Measurements from ENCODE around the gene ROR2.

The ROR2 gene

DNA sequence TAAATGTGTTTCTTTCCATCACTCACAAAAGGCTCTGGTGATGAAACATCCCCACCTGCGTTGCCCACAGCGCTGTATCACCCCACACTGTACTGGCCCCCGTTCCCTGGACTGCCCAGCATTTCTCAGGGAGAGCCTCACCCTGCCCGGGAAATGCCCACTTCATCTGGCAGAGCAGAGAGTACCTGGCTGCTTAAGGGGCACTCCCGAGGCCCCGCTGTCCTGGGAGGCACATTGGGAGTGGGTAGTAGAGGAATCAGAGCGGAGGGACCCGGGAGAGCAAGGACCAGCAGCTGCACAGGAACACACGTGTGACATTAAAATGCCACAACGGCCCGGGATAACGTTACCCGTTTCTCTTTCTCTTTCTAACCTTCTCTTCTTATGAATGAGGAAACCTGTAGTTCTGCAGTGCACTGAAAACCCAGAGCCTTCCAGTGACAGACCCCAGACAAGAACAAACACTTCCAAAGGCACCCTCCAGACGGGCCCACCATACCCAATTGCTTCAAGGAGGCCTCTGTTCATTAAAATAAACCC lies 110.0 kb downstream of the ROR2 start:
- Histone ChIP-seq H3K4me1 (ENCODE audit: control insufficient read depth, insufficient read depth, low read length) (peaks cover 12% of the 10 kb centered on the region), H3K9me3 (ENCODE audit: control insufficient read depth, insufficient read depth, low read length) (no peaks in the 10 kb centered on the region), H3K9ac (ENCODE audit: low read depth, low read length) (no peak overlapping the region), H3K4me3 (ENCODE audit: low read depth, low read length) (no peak overlapping the region), H3K27me3 (ENCODE audit: control insufficient read depth, insufficient read depth, low read length) (no peaks in the 10 kb centered on the region), H3K27ac (ENCODE audit: low read depth, low read length) (no peak overlapping the region), H3K36me3 (ENCODE audit: control insufficient read depth, insufficient read depth, low read length) (no peaks in the 10 kb centered on the region)

DNA sequence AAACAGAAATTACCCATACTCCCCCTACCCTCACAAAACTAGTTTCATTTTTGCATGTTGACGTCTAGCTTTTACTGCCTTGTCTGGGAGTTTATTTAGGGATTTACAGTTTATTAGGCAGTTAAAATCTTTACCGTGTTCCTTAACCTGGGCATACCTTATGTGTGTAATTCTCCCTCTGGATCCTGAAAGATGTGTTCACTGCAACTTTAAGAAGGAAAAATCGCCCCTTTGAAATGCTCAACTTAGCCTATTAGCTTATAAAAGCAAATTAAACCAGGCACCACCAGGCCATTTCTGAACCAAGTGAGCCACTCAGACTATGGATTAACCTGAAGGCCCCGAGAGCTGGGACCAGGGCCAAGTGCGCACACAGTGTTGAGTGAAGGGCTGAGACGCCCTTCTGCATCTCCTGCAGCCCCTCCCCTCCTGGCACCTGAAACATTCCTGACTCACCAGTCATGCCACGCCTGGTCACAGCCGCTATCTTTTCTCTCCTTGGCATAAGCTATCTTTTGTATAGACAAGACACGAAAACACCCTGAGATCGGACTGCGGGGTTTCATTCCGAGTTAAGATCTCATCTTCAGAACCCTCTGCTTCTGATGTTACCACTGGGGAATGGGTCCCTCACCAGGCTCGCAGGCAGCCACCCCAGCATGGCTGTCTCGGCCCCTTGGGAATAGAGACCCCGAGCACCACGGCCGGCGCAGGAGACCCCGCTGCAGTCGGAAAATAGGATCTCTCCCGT lies 111.9 kb downstream of the ROR2 start:
- H3K4me3 ChIP-seq (ENCODE audit: low read depth, low read length) = no peak overlapping the region

DNA sequence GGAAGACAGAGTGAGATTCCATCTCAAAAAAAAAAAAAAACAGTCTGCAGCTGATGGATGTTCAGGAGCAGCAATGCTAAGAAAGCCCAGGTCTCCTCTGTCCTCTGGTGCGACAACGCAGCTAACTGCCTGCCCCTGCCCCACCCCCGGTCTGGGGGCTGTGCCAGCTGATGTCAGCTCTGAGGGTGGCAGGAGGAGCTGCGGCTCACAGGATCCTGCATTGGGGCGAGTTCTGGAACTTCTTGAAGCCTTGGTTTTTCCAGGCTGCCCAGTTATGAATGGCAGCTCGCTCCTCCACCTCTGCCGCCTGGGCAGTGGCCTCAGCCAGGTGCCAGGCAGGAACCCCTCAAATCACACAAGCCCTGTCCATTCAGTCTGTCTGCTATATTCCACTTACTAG lies 113.5 kb downstream of the ROR2 start:
- Histone ChIP-seq H3K36me3 (ENCODE audit: control insufficient read depth, insufficient read depth, low read length) (no peaks in the 10 kb centered on the region), H3K4me3 (ENCODE audit: low read depth, low read length) (no peak overlapping the region), H3K27ac (ENCODE audit: low read depth, low read length) (no peak overlapping the region), H3K9ac (ENCODE audit: low read depth, low read length) (no peak overlapping the region), H3K4me1 (ENCODE audit: control insufficient read depth, insufficient read depth, low read length) (no peaks in the 10 kb centered on the region), H3K9me3 (ENCODE audit: control insufficient read depth, insufficient read depth, low read length) (no peaks in the 10 kb centered on the region), H3K27me3 (ENCODE audit: control insufficient read depth, insufficient read depth, low read length) (no peaks in the 10 kb centered on the region)

More for the DNA sequence above, 111.9 kb downstream of the ROR2 start:
- Histone ChIP-seq H3K27ac (ENCODE audit: low read depth, low read length) (no peak overlapping the region), H3K9me3 (ENCODE audit: control insufficient read depth, insufficient read depth, low read length) (no peaks in the 10 kb centered on the region), H3K9ac (ENCODE audit: low read depth, low read length) (no peak overlapping the region), H3K4me1 (ENCODE audit: control insufficient read depth, insufficient read depth, low read length) (peaks cover 3% of the 10 kb centered on the region), H3K27me3 (ENCODE audit: control insufficient read depth, insufficient read depth, low read length) (no peaks in the 10 kb centered on the region), H3K36me3 (ENCODE audit: control insufficient read depth, insufficient read depth, low read length) (no peaks in the 10 kb centered on the region)

GRCh38 chr9:91835632-91836031 lies 114.4 kb downstream of the ROR2 start:
- no peaks in the 10 kb centered on the region for H3K4me1 ChIP-seq (ENCODE audit: control insufficient read depth, insufficient read depth, low read length)
- H3K27ac ChIP-seq (ENCODE audit: low read depth, low read length) = no peak overlapping the region
- no peaks in the 10 kb centered on the region for H3K36me3 ChIP-seq (ENCODE audit: control insufficient read depth, insufficient read depth, low read length)
- no peak overlapping the region for H3K9ac ChIP-seq (ENCODE audit: low read depth, low read length)
- H3K4me3 ChIP-seq (ENCODE audit: low read depth, low read length) = no peak overlapping the region
- H3K27me3 ChIP-seq (ENCODE audit: control insufficient read depth, insufficient read depth, low read length) = no peaks in the 10 kb centered on the region
- H3K9me3 ChIP-seq (ENCODE audit: control insufficient read depth, insufficient read depth, low read length) = no peaks in the 10 kb centered on the region

- H3K36me3 ChIP-seq (ENCODE audit: control insufficient read depth, insufficient read depth, low read length) = no peaks in the 10 kb centered on the region
- no peak overlapping the region for H3K4me3 ChIP-seq (ENCODE audit: low read depth, low read length)
- H3K9me3 ChIP-seq (ENCODE audit: control insufficient read depth, insufficient read depth, low read length) = no peaks in the 10 kb centered on the region
- H3K27me3 ChIP-seq (ENCODE audit: control insufficient read depth, insufficient read depth, low read length) = no peaks in the 10 kb centered on the region
- H3K9ac ChIP-seq (ENCODE audit: low read depth, low read length) = no peak overlapping the region
- H3K27ac ChIP-seq (ENCODE audit: low read depth, low read length) = no peak overlapping the region
- no peaks in the 10 kb centered on the region for H3K4me1 ChIP-seq (ENCODE audit: control insufficient read depth, insufficient read depth, low read length)
Observed at GRCh38 chr9:91835216-91835615, 114.8 kb downstream of the ROR2 start.

DNA sequence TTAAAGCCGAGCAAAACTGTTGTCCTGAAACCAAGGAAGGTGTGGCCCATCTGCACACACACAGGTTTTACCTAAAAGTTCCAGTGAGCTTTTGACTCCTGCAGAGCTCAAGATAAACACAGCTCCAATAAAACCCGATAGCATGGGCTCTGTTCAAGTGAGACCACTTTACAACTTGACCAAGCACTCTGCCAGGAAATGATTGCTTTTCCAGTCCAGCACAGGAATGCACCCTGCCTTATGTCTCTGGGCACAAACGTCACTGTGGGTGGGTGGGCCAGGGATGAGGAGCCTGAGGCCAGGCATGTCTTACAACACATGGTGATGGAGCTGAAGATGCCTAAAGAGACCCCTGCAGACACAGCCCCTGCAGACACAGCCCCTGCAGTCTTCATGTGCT lies 115.3 kb downstream of the ROR2 start:
- Histone ChIP-seq H3K9me3 (ENCODE audit: control insufficient read depth, insufficient read depth, low read length) (no peaks in the 10 kb centered on the region), H3K4me1 (ENCODE audit: control insufficient read depth, insufficient read depth, low read length) (no peaks in the 10 kb centered on the region), H3K27ac (ENCODE audit: low read depth, low read length) (no peak overlapping the region), H3K9ac (ENCODE audit: low read depth, low read length) (no peak overlapping the region), H3K36me3 (ENCODE audit: control insufficient read depth, insufficient read depth, low read length) (no peaks in the 10 kb centered on the region), H3K4me3 (ENCODE audit: low read depth, low read length) (no peak overlapping the region), H3K27me3 (ENCODE audit: control insufficient read depth, insufficient read depth, low read length) (no peaks in the 10 kb centered on the region)

DNA sequence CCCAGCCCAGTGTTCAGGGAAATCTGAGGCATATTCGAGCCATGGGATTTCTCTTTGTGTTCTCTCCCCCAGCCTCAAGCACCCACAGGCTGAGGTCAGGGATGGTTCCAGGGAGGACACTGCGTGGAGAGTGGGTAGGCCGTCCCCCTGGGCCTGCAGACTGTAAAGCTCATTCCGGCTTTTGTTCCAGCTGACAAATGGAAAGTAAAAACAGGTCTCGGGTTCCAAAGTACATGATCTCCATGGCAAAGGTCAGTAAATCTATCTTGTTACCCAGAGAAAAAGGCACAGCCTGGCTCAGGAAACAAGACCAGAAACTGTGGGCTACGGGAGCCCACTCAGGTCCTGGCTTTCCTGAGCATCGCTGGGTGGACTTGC lies 116.2 kb downstream of the ROR2 start:
- no peak overlapping the region for H3K27ac ChIP-seq (ENCODE audit: low read depth, low read length)
- no peaks in the 10 kb centered on the region for H3K9me3 ChIP-seq (ENCODE audit: control insufficient read depth, insufficient read depth, low read length)

DNA sequence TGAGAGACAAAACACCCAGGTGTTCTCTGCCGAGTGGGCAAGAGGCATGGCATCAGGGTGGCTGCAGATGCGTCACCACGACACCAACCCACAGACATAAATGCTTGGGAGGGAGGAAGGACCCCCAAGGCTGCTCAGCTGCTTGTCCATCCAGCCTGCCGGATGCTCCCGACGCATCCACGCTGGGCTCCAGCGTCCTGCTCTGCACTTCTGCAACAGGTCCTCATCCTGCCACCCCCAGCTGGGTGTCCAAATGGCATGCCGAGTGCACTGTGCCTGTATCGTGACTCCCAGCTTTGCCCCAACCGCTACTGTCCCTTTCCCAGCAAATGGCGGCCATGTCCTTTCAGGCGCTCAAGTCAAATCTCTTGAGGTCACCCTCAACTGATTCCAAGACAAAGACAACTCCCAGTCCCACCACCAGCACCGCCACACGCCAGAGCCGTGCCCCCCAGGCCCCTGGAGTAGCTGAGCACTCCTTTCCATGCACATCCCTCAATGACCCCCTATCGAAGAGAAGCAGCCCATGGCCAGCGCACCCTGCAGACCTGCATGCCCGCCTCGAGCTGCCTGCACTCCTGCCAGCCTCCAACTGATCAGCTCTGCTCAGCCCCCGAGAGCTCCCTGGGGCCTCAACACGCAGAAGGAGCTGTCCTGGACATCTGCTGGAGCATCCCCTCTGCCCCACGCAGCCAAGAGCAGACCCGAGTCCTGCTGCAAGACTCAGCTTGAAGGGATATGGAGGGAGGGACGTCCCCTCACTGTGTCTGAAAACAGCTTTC lies 116.7 kb downstream of the ROR2 start:
- no peaks in the 10 kb centered on the region for H3K4me1 ChIP-seq (ENCODE audit: control insufficient read depth, insufficient read depth, low read length)
- no peak overlapping the region for H3K4me3 ChIP-seq (ENCODE audit: low read depth, low read length)
- H3K9me3 ChIP-seq (ENCODE audit: control insufficient read depth, insufficient read depth, low read length) = no peaks in the 10 kb centered on the region
- H3K27ac ChIP-seq (ENCODE audit: low read depth, low read length) = no peak overlapping the region
- no peaks in the 10 kb centered on the region for H3K27me3 ChIP-seq (ENCODE audit: control insufficient read depth, insufficient read depth, low read length)
- H3K36me3 ChIP-seq (ENCODE audit: control insufficient read depth, insufficient read depth, low read length) = no peaks in the 10 kb centered on the region
- H3K9ac ChIP-seq (ENCODE audit: low read depth, low read length) = no peak overlapping the region

More for the DNA sequence above, 116.2 kb downstream of the ROR2 start:
- no peaks in the 10 kb centered on the region for H3K4me1 ChIP-seq (ENCODE audit: control insufficient read depth, insufficient read depth, low read length)
- no peaks in the 10 kb centered on the region for H3K36me3 ChIP-seq (ENCODE audit: control insufficient read depth, insufficient read depth, low read length)
- no peaks in the 10 kb centered on the region for H3K27me3 ChIP-seq (ENCODE audit: control insufficient read depth, insufficient read depth, low read length)
- H3K9ac ChIP-seq (ENCODE audit: low read depth, low read length) = no peak overlapping the region
- H3K4me3 ChIP-seq (ENCODE audit: low read depth, low read length) = no peak overlapping the region

GRCh38 chr9:91832322-91832721 lies 117.7 kb downstream of the ROR2 start:
- H3K9me3 ChIP-seq (ENCODE audit: control insufficient read depth, insufficient read depth, low read length) = no peaks in the 10 kb centered on the region
- no peak overlapping the region for H3K9ac ChIP-seq (ENCODE audit: low read depth, low read length)
- no peak overlapping the region for H3K4me3 ChIP-seq (ENCODE audit: low read depth, low read length)
- H3K4me1 ChIP-seq (ENCODE audit: control insufficient read depth, insufficient read depth, low read length) = no peaks in the 10 kb centered on the region
- H3K36me3 ChIP-seq (ENCODE audit: control insufficient read depth, insufficient read depth, low read length) = no peaks in the 10 kb centered on the region
- H3K27ac ChIP-seq (ENCODE audit: low read depth, low read length) = no peak overlapping the region
- no peaks in the 10 kb centered on the region for H3K27me3 ChIP-seq (ENCODE audit: control insufficient read depth, insufficient read depth, low read length)

- Histone ChIP-seq H3K27me3 (ENCODE audit: control insufficient read depth, insufficient read depth, low read length) (no peaks in the 10 kb centered on the region), H3K9ac (ENCODE audit: low read depth, low read length) (no peak overlapping the region), H3K4me3 (ENCODE audit: low read depth, low read length) (no peak overlapping the region), H3K36me3 (ENCODE audit: control insufficient read depth, insufficient read depth, low read length) (no peaks in the 10 kb centered on the region), H3K4me1 (ENCODE audit: control insufficient read depth, insufficient read depth, low read length) (no peaks in the 10 kb centered on the region), H3K27ac (ENCODE audit: low read depth, low read length) (no peak overlapping the region), H3K9me3 (ENCODE audit: control insufficient read depth, insufficient read depth, low read length) (no peaks in the 10 kb centered on the region)
Observed at GRCh38 chr9:91825866-91826265, 124.2 kb downstream of the ROR2 start.

DNA sequence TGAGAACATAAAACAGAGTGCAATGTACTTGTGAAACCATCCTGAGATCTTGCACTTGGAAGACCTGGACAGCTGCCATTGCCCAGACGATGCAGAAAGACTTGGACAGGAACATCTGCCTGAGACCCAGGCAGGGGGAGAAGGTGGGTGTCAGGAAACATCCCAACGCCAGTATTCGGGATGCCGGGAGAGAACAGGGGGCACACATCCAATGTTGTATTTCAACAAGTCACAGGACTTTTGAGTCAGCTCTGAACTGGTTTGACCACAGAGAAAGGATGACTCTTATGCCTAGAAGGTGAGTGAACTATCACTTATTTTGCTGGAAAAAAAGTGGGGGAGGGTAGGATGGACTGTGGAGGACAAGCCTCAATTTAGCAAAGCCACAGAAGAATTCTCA lies 124.6 kb downstream of the ROR2 start:
- no peaks in the 10 kb centered on the region for H3K9me3 ChIP-seq (ENCODE audit: control insufficient read depth, insufficient read depth, low read length)
- H3K27me3 ChIP-seq (ENCODE audit: control insufficient read depth, insufficient read depth, low read length) = no peaks in the 10 kb centered on the region
- H3K36me3 ChIP-seq (ENCODE audit: control insufficient read depth, insufficient read depth, low read length) = no peaks in the 10 kb centered on the region
- H3K4me3 ChIP-seq (ENCODE audit: low read depth, low read length) = no peak overlapping the region
- no peak overlapping the region for H3K27ac ChIP-seq (ENCODE audit: low read depth, low read length)
- no peak overlapping the region for H3K9ac ChIP-seq (ENCODE audit: low read depth, low read length)
- no peaks in the 10 kb centered on the region for H3K4me1 ChIP-seq (ENCODE audit: control insufficient read depth, insufficient read depth, low read length)

Data from HUES48 (cell line).